Bronchial epithelial cell (primary cell): ENCODE data around the gene RFPL2. TPM values are rescaled to one million over a fixed set of nuclear protein-coding genes. Genes with fewer than 3 reads are reported as not detected.
A peak's percentile ranks its signal among the peaks of the same experiment; 100 is the strongest.

ENCODE experiments used
- DNase-seq: peaks from one replicate; pipeline ENCODE4 v3.0.0-alpha.2; 2010; ENCODE audit warnings: low read depth
- FAIRE-seq: peaks from 2 replicates; lab custom pipeline; 2011; peaks lifted over from hg19 to GRCh38; lab: Jason Lieb, UNC
- H3K27me3 ChIP-seq: 2 replicates; pipeline ENCODE4 v1.5.1; 2011; ENCODE audit warnings: low read length; ENCODE audit not compliant: control insufficient read depth, insufficient read depth
- H3K36me3 ChIP-seq: 2 replicates; pipeline ENCODE4 v1.5.1; 2011; ENCODE audit warnings: low read length; ENCODE audit not compliant: control insufficient read depth, insufficient read depth
- H3K4me3 ChIP-seq: 2 replicates; pipeline ENCODE4 v1.5.1; 2011; ENCODE audit warnings: mild to moderate bottlenecking, low read depth, low read length, control low read depth
- CTCF ChIP-seq: IDR thresholded peaks from 2 replicates; pipeline ENCODE4 v1.5.1; 2011; ENCODE audit warnings: mild to moderate bottlenecking, moderate library complexity, low read length, control low read depth, inconsistent platforms; ENCODE audit not compliant: insufficient read depth, severe bottlenecking
- total RNA-seq: library from RNA; depleted of rRNA; stranded (reverse); fragments of >200 nt; gene quantifications from 2 replicates; pipeline ENCODE4 v1.2.1, GENCODE V29; 2014

RFPL2 gene
- total RNA-seq, result not detected in 2 replicates

- FAIRE-seq (no peak), DNase-seq (peak; percentile 20)
- no peak within 1 kb of the TSS for H3K4me3 ChIP-seq
- no peaks in the 10 kb centered on the region for H3K36me3 ChIP-seq
- H3K27me3 ChIP-seq, result peaks cover 5% of the 10 kb centered on the region
- TF ChIP-seq CTCF, result no peak
Measured at GRCh38 chr22:32204856-32205722, at the start of gene RFPL2. Gene RFPL2 (minus strand): TSS chr22:32205073. CDS start chr22:32202451, 2,622 bp downstream.

GRCh38 chr22:32249231-32249630 is 44.4 kb upstream of the RFPL2 start:
- FAIRE-seq (no peak), DNase-seq (no peak)
- no peaks in the 10 kb centered on the region for H3K36me3 ChIP-seq
- no peak overlapping the region for H3K4me3 ChIP-seq
- peaks cover 1% of the 10 kb centered on the region for H3K27me3 ChIP-seq
- TF ChIP-seq CTCF, result no peak

- Histone ChIP-seq H3K36me3 (no peaks in the 10 kb centered on the region), H3K4me3 (no peak overlapping the region), H3K27me3 (peaks cover 1% of the 10 kb centered on the region)
- DNase-seq (no peak), FAIRE-seq (no peak)
- no peak for TF ChIP-seq CTCF
Measured at GRCh38 chr22:32248276-32248675, 43.4 kb upstream of the RFPL2 start.

GRCh38 chr22:32246166-32246565 is 41.3 kb upstream of the RFPL2 start:
- no peak for DNase-seq
- peak; percentile 13 for FAIRE-seq
- no peaks in the 10 kb centered on the region for H3K36me3 ChIP-seq
- no peak overlapping the region for H3K4me3 ChIP-seq
- TF ChIP-seq CTCF, result no peak
- peaks cover 1% of the 10 kb centered on the region for H3K27me3 ChIP-seq

GRCh38 chr22:32245042-32245441 is 40.2 kb upstream of the RFPL2 start:
- TF ChIP-seq CTCF, result no peak
- FAIRE-seq, result no peak

More at GRCh38 chr22:32245042-32245441, 40.2 kb upstream of the RFPL2 start:
- Histone ChIP-seq H3K36me3 (no peaks in the 10 kb centered on the region), H3K27me3 (peaks cover 1% of the 10 kb centered on the region), H3K4me3 (no peak overlapping the region)
- no peak for DNase-seq
